DOHH2 (cell line): ENCODE results near the gene PLK4.

ENCODE experiments used
- H3F3A ChIP-seq: fragments of 200-600 bp; sonication (generic), shearing (Covaris generic); 2 replicates; pipeline ENCODE4 v1.6.0; 2016; ENCODE audit warnings: antibody characterized with exemption, mild to moderate bottlenecking; ENCODE audit not compliant: control insufficient read depth, insufficient read depth
- H3K27ac ChIP-seq: fragments of 200-600 bp; sonication (generic); 2 replicates; pipeline ENCODE4 v1.5.1; 2014; ENCODE audit warnings: low read depth, mild to moderate bottlenecking, low read length, moderate library complexity
- H3K27me3 ChIP-seq: fragments of 200-600 bp; sonication (generic); 2 replicates; pipeline ENCODE4 v1.6.1; 2014; ENCODE audit warnings: mild to moderate bottlenecking, low read length, mixed read lengths; ENCODE audit not compliant: control insufficient read depth
- H3K36me3 ChIP-seq: fragments of 200-600 bp; sonication (generic); 2 replicates; pipeline ENCODE4 v1.6.1; 2014; ENCODE audit warnings: mild to moderate bottlenecking, low read length, moderate library complexity, mixed read lengths; ENCODE audit not compliant: control insufficient read depth
- H3K4me1 ChIP-seq: fragments of 200-600 bp; sonication (generic); 2 replicates; pipeline ENCODE4 v1.6.1; 2014; ENCODE audit warnings: mild to moderate bottlenecking, low read length, mixed read lengths; ENCODE audit not compliant: control insufficient read depth
- H3K4me2 ChIP-seq: fragments of 200-600 bp; sonication (generic); 2 replicates; pipeline ENCODE4 v1.6.0; 2014; ENCODE audit warnings: mild to moderate bottlenecking, low read length, moderate library complexity
- H3K4me3 ChIP-seq: fragments of 200-600 bp; sonication (generic); 2 replicates; pipeline ENCODE4 v1.5.1; 2014; ENCODE audit warnings: mild to moderate bottlenecking, low read length, mixed read lengths
- H3K79me2 ChIP-seq: fragments of 200-600 bp; sonication (generic); 2 replicates; pipeline ENCODE4 v1.6.1; 2014; ENCODE audit warnings: mild to moderate bottlenecking, low read length, mixed read lengths; ENCODE audit not compliant: control insufficient read depth
- H3K9me2 ChIP-seq: fragments of 200-600 bp; sonication (generic); replicated peaks from 2 replicates; pipeline ENCODE4 v1.6.1; 2014; ENCODE audit warnings: mild to moderate bottlenecking, low read length, mixed read lengths; ENCODE audit not compliant: control insufficient read depth
- H3K9me3 ChIP-seq: fragments of 200-600 bp; sonication (generic); 2 replicates; pipeline ENCODE4 v1.6.1; 2014; ENCODE audit warnings: antibody characterized with exemption, low read length, mixed read lengths; ENCODE audit not compliant: control insufficient read depth, insufficient read depth
- H4K20me1 ChIP-seq: fragments of 200-600 bp; sonication (generic); 2 replicates; pipeline ENCODE4 v1.6.0; 2014; ENCODE audit warnings: low read depth, mild to moderate bottlenecking, antibody characterized with exemption, low read length, moderate library complexity; ENCODE audit not compliant: control insufficient read depth, insufficient read depth
- EZH2phosphoT487 ChIP-seq: fragments of 200-600 bp; sonication (generic); IDR thresholded peaks from 2 replicates; pipeline ENCODE4 v1.6.1; 2017; ENCODE audit warnings: borderline replicate concordance, mild to moderate bottlenecking, antibody characterized with exemption, low read length, moderate library complexity, mixed read lengths
- TF ChIP-seq, protein P1 (sequence below): fragments of 200-600 bp; sonication (generic); IDR thresholded peaks from one replicate; pipeline ENCODE4 v1.5.1; 2014; ENCODE audit warnings: antibody characterized with exemption, mild to moderate bottlenecking, low read depth, low read length; ENCODE audit not compliant: poor library complexity, severe bottlenecking

PLK4 gene

DNA sequence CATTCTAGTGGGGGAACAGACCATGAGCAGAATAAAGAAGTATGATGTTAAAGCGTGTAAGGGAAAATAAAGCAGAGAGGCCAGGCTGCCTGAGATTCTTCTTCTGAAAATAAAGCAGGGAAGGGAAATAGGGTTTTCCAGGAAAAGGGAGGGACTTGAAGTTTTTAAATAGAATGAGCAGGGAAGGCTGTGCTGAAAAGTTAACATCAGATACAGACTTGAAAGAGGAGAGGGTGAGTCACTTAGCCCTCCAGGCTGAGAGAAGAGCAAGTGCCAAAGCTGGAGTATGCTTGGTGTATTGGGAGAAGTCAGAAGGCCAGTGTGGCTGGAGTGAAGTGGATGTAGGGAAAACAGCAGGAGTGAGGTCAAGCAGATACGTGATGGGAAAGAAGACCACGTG, 10.0 kb upstream of the PLK4 start:
- no peaks in the 10 kb centered on the region for H4K20me1 ChIP-seq
- no peaks in the 10 kb centered on the region for H3K9me3 ChIP-seq
- no peak overlapping the region for H3K4me3 ChIP-seq
- no peaks in the 10 kb centered on the region for H3K4me1 ChIP-seq
- H3K9me2 ChIP-seq: no peaks in the 10 kb centered on the region
- H3F3A ChIP-seq: peaks cover 2% of the 10 kb centered on the region; the same call in 1 of the 2 replicates
- no peak for TF ChIP-seq EZH2phosphoT487
- TF ChIP-seq, protein P1, sequence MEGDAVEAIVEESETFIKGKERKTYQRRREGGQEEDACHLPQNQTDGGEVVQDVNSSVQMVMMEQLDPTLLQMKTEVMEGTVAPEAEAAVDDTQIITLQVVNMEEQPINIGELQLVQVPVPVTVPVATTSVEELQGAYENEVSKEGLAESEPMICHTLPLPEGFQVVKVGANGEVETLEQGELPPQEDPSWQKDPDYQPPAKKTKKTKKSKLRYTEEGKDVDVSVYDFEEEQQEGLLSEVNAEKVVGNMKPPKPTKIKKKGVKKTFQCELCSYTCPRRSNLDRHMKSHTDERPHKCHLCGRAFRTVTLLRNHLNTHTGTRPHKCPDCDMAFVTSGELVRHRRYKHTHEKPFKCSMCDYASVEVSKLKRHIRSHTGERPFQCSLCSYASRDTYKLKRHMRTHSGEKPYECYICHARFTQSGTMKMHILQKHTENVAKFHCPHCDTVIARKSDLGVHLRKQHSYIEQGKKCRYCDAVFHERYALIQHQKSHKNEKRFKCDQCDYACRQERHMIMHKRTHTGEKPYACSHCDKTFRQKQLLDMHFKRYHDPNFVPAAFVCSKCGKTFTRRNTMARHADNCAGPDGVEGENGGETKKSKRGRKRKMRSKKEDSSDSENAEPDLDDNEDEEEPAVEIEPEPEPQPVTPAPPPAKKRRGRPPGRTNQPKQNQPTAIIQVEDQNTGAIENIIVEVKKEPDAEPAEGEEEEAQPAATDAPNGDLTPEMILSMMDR: no peak
- H3K4me2 ChIP-seq: no peak overlapping the region
- H3K79me2 ChIP-seq: peaks cover 15% of the 10 kb centered on the region
- H3K27me3 ChIP-seq: no peaks in the 10 kb centered on the region
- 0 out of 2 replicates have a peak, but pooled peaks cover 5% of the 10 kb centered on the region for H3K36me3 ChIP-seq
- no peak overlapping the region for H3K27ac ChIP-seq

- no peak overlapping the region for H3K4me3 ChIP-seq
- peaks cover 31% of the 10 kb centered on the region for H3K79me2 ChIP-seq
- H3K36me3 ChIP-seq: peaks cover 8% of the 10 kb centered on the region; the same call in 1 of the 2 replicates
- H3K9me3 ChIP-seq: no peaks in the 10 kb centered on the region
- no peaks in the 10 kb centered on the region for H3K9me2 ChIP-seq
- no peak overlapping the region for H3K4me2 ChIP-seq
- H3K4me1 ChIP-seq: peaks cover 11% of the 10 kb centered on the region; the same call in 1 of the 2 replicates
- TF ChIP-seq, protein P1: no peak
- no peak for TF ChIP-seq EZH2phosphoT487
- H3K27ac ChIP-seq: no peak overlapping the region
- H3K27me3 ChIP-seq: no peaks in the 10 kb centered on the region
- no peaks in the 10 kb centered on the region for H4K20me1 ChIP-seq
- H3F3A ChIP-seq: peaks cover 2% of the 10 kb centered on the region; the same call in 1 of the 2 replicates
These were observed 4.9 kb upstream of the PLK4 start for GRCh38 chr4:127875791-127876190.

DNA sequence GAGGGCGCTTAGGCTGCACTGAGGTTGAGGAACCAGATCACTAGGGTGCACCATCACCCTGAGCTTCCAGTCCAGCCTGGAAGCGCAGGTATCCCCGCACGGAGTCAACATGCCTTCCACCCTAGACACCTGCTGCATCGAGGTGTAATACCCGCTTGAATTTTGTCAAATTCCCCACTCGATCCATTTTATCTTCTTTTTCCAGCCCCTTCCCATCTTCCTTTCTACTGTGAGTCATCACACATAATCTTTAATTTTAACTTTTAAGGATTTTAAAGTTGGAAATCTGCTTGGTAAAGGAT, 821 bp downstream of the PLK4 start:
- Histone ChIP-seq H3K4me1 (peaks cover 37% of the 10 kb centered on the region), H3K36me3 (peaks cover 56% of the 10 kb centered on the region), H3K9me2 (no peaks in the 10 kb centered on the region), H3K9me3 (no peaks in the 10 kb centered on the region), H4K20me1 (no peaks in the 10 kb centered on the region), H3K79me2 (peaks cover 78% of the 10 kb centered on the region), H3K27me3 (no peaks in the 10 kb centered on the region), H3K4me2 (peak overlapping the region; percentile 72), H3K27ac (peak overlapping the region; percentile 72), H3K4me3 (peak overlapping the region; percentile 84), H3F3A (no peaks in the 10 kb centered on the region)
- TF ChIP-seq, protein P1: no peak
- TF ChIP-seq EZH2phosphoT487: no peak
